H1 (cell line): ENCODE measurements around the gene ACTR5. TPM values are rescaled to one million over a fixed set of nuclear protein-coding genes. Genes with fewer than 3 reads are reported as not detected.

ENCODE experiments used
- CTCF ChIA-PET: fragments of 300-600 bp; sonication (Branson Sonifier 250); formaldehyde crosslinking; loops from one replicate; lab custom pipeline; 2021; ENCODE audit not compliant: partially characterized antibody; lab: Charles Lee
- POLR2A ChIA-PET: fragments of 300-600 bp; sonication (Branson Sonifier 250); formaldehyde crosslinking; loops from one replicate; lab custom pipeline; 2021; ENCODE audit warnings: inconsistent platforms; ENCODE audit not compliant: partially characterized antibody; lab: Charles Lee
- DNase-seq, 2 experiments: peaks; one replicate each; pipeline versions ENCODE4 v3.0.0 to v3.0.0-alpha.2; 2010 to 2022; ENCODE audit warnings: low spot score in 2 of 2, low read depth in 1 of 2, mixed read lengths in 1 of 2
- FAIRE-seq: peaks from 2 replicates; lab custom pipeline; 2011; peaks lifted over from hg19 to GRCh38; lab: Jason Lieb, UNC
- H2AFZ ChIP-seq: 2 replicates; pipeline ENCODE4 v1.8.1; 2012; ENCODE audit warnings: low read length, inconsistent platforms
- H2AK5ac ChIP-seq: 2 replicates; pipeline ENCODE4 v1.6.1; 2013; ENCODE audit warnings: low read depth, low read length
- H2BK120ac ChIP-seq: replicated peaks from 2 replicates; pipeline ENCODE3; 2013; ENCODE audit warnings: low read depth, low read length, inconsistent platforms
- H2BK12ac ChIP-seq: 2 replicates; pipeline ENCODE4 v1.6.1; 2013; ENCODE audit warnings: low read depth, low read length
- H2BK15ac ChIP-seq: 2 replicates; pipeline ENCODE4 v1.6.1; 2013; ENCODE audit warnings: low read length
- H2BK20ac ChIP-seq: 2 replicates; pipeline ENCODE4 v1.6.1; 2013; ENCODE audit warnings: low read length
- H2BK5ac ChIP-seq: 2 replicates; pipeline ENCODE4 v1.6.1; 2013; ENCODE audit warnings: low read depth, low read length
- H3K14ac ChIP-seq: 2 replicates; pipeline ENCODE4 v1.6.1; 2013; ENCODE audit warnings: inconsistent platforms; ENCODE audit not compliant: insufficient read length
- H3K18ac ChIP-seq: 2 replicates; pipeline ENCODE4 v1.6.1; 2013; ENCODE audit warnings: low read length; ENCODE audit errors: extremely low read depth
- H3K23ac ChIP-seq: 2 replicates; pipeline ENCODE4 v1.6.1; 2013; ENCODE audit warnings: inconsistent platforms; ENCODE audit not compliant: insufficient read length
- H3K23me2 ChIP-seq: 2 replicates; pipeline ENCODE4 v1.6.1; 2013; ENCODE audit warnings: low read depth, low read length
- H3K27ac ChIP-seq: 2 replicates; pipeline ENCODE4 v1.6.1; 2011; ENCODE audit warnings: low read depth, low read length, inconsistent platforms
- H3K27me3 ChIP-seq, 4 experiments: replicated peaks in 1 of 4; 1 replicate in 1 of 4; 2 replicates in 3 of 4; pipeline versions ENCODE4 v1.6.1 to v1.8.1; 2011 to 2013; ENCODE audit warnings: low read length in 3 of 4, mild to moderate bottlenecking in 3 of 4, inconsistent platforms in 2 of 4, mixed read lengths in 2 of 4, moderate library complexity in 1 of 4; ENCODE audit not compliant: control insufficient read depth in 3 of 4, insufficient read depth in 3 of 4; ENCODE audit errors: extremely low read depth in 1 of 4
- H3K36me3 ChIP-seq, 4 experiments: 2 replicates each; pipeline versions ENCODE4 v1.6.1 to v1.8.1; 2011 to 2013; ENCODE audit warnings: mild to moderate bottlenecking in 4 of 4, low read length in 3 of 4, moderate library complexity in 2 of 4, control low read depth in 1 of 4, inconsistent platforms in 1 of 4; ENCODE audit not compliant: insufficient read depth in 4 of 4, control insufficient read depth in 2 of 4
- H3K4ac ChIP-seq: replicated peaks from 2 replicates; pipeline ENCODE3; 2013; ENCODE audit warnings: low read length, low read depth, mixed read lengths, inconsistent platforms; ENCODE audit not compliant: insufficient read length
- H3K4me1 ChIP-seq, 4 experiments: replicated peaks in 1 of 4; 1 replicate in 1 of 4; 2 replicates in 3 of 4; pipeline versions ENCODE4 v1.6.1 to v1.8.1; 2011 to 2013; ENCODE audit warnings: low read length in 3 of 4, inconsistent platforms in 2 of 4, mixed read lengths in 1 of 4; ENCODE audit not compliant: insufficient read depth in 4 of 4, control insufficient read depth in 3 of 4
- H3K4me2 ChIP-seq, 2 experiments: 2 replicates each; pipeline versions ENCODE4 v1.6.1 to v1.8.1; 2011 to 2013; ENCODE audit warnings: low read depth in 2 of 2, low read length in 2 of 2, control low read depth in 1 of 2, inconsistent platforms in 1 of 2, mild to moderate bottlenecking in 1 of 2; ENCODE audit not compliant: insufficient read depth in 1 of 2
- H3K4me3 ChIP-seq, 4 experiments: fragments of 200-600, 300-600 bp in 1 of 4; sonication (generic), shearing (Covaris generic), sonication (Bioruptor Twin) in 1 of 4; 2 replicates each; pipeline versions ENCODE4 v1.5.1 to v1.8.1; 2011 to 2016; ENCODE audit warnings: low read length in 4 of 4, low read depth in 3 of 4, control low read depth in 2 of 4, inconsistent platforms in 2 of 4, mild to moderate bottlenecking in 2 of 4, mixed read lengths in 1 of 4, moderate library complexity in 1 of 4; ENCODE audit not compliant: insufficient read depth in 2 of 4; ENCODE audit errors: extremely low read depth in 1 of 4
- H3K56ac ChIP-seq: replicated peaks from 2 replicates; pipeline ENCODE3; 2013; ENCODE audit warnings: low read depth, mild to moderate bottlenecking, mixed read lengths, low read length, inconsistent platforms; ENCODE audit not compliant: insufficient read length
- H3K79me1 ChIP-seq: 2 replicates; pipeline ENCODE4 v1.6.1; 2013; ENCODE audit warnings: low read depth, low read length, control low read depth
- H3K79me2 ChIP-seq, 2 experiments: 2 replicates each; pipeline versions ENCODE4 v1.6.1 to v1.8.1; 2012 to 2013; ENCODE audit warnings: low read length in 2 of 2, mild to moderate bottlenecking in 2 of 2, inconsistent platforms in 1 of 2; ENCODE audit not compliant: insufficient read depth in 2 of 2, control insufficient read depth in 1 of 2
- H3K9ac ChIP-seq, 4 experiments: replicated peaks in 1 of 4; 1 replicate in 1 of 4; 2 replicates in 3 of 4; pipeline versions ENCODE4 v1.6.1 to v1.8.1; 2011 to 2013; ENCODE audit warnings: low read depth in 3 of 4, low read length in 3 of 4, control low read depth in 2 of 4, mild to moderate bottlenecking in 2 of 4, moderate library complexity in 2 of 4, inconsistent platforms in 1 of 4; ENCODE audit errors: extremely low read depth in 1 of 4
- H3K9me3 ChIP-seq, 2 experiments: 2 replicates each; pipeline versions ENCODE4 v1.6.1 to v1.8.1; 2012 to 2013; ENCODE audit warnings: mild to moderate bottlenecking in 2 of 2, moderate library complexity in 2 of 2, control low read depth in 1 of 2, inconsistent platforms in 1 of 2, low read depth in 1 of 2, low read length in 1 of 2, mixed read lengths in 1 of 2; ENCODE audit not compliant: insufficient read depth in 2 of 2
- H4K20me1 ChIP-seq, 2 experiments: replicated peaks in 1 of 2; 2 replicates each; pipeline versions ENCODE3 to v1.8.1; 2011 to 2013; ENCODE audit warnings: inconsistent platforms in 2 of 2, low read length in 2 of 2, mild to moderate bottlenecking in 1 of 2; ENCODE audit not compliant: insufficient read depth in 2 of 2, control insufficient read depth in 1 of 2
- H4K5ac ChIP-seq: 2 replicates; pipeline ENCODE4 v1.6.1; 2013; ENCODE audit warnings: low read length, low read depth, mixed read lengths, inconsistent platforms; ENCODE audit not compliant: insufficient read length
- H4K8ac ChIP-seq: 2 replicates; pipeline ENCODE4 v1.8.0; 2013; ENCODE audit warnings: mild to moderate bottlenecking, moderate library complexity, low read length, inconsistent platforms; ENCODE audit not compliant: insufficient read depth; ENCODE audit errors: extremely low read depth
- H4K91ac ChIP-seq: replicated peaks from 2 replicates; pipeline ENCODE3; 2013; ENCODE audit warnings: low read length, mixed read lengths, inconsistent platforms; ENCODE audit not compliant: insufficient read length
- ASH2L ChIP-seq: fragments of 200-600, 300-600 bp; sonication (generic); IDR thresholded peaks from one replicate; pipeline ENCODE4 v1.7.1; 2017; ENCODE audit warnings: low read length
- ATF2 ChIP-seq: IDR thresholded peaks from 2 replicates; pipeline ENCODE4 v1.6.1; 2012; ENCODE audit warnings: low read length, inconsistent platforms
- BACH1 ChIP-seq: IDR thresholded peaks from 2 replicates; pipeline ENCODE4 v1.6.1; 2012; ENCODE audit warnings: low read length, improper control_type of control experiment
- CREB1 ChIP-seq: IDR thresholded peaks from 2 replicates; pipeline ENCODE4 v1.6.1; 2012; ENCODE audit warnings: inconsistent platforms
- GABPA ChIP-seq: IDR thresholded peaks from 2 replicates; pipeline ENCODE4 v1.6.1; 2011; ENCODE audit warnings: mild to moderate bottlenecking, low read length, moderate library complexity, borderline replicate concordance; ENCODE audit not compliant: insufficient read depth
- RXRA ChIP-seq: IDR thresholded peaks from 2 replicates; pipeline ENCODE4 v1.6.1; 2011; ENCODE audit warnings: low read depth, mild to moderate bottlenecking, low read length, moderate library complexity; ENCODE audit not compliant: insufficient read depth
- SIRT6 ChIP-seq: IDR thresholded peaks from one replicate; pipeline ENCODE4 v1.7.1; 2012; ENCODE audit warnings: low read length, inconsistent platforms
- SP1 ChIP-seq: IDR thresholded peaks from 2 replicates; pipeline ENCODE4 v1.6.1; 2011; ENCODE audit warnings: low read depth, low read length
- TCF12 ChIP-seq: IDR thresholded peaks from 2 replicates; pipeline ENCODE4 v1.6.1; 2011; ENCODE audit warnings: low read depth, mild to moderate bottlenecking, low read length
- USF2 ChIP-seq: IDR thresholded peaks from 2 replicates; pipeline ENCODE4 v1.6.1; 2011; ENCODE audit warnings: low read length, improper control_type of control experiment
- YY1 ChIP-seq: IDR thresholded peaks from 2 replicates; pipeline ENCODE4 v1.6.1; 2011; ENCODE audit warnings: low read depth, mild to moderate bottlenecking, low read length
- WGBS, 2 experiments: shearing (Covaris generic) in 1 of 2; methylation state at CpG; one replicate each; pipeline versions ENCODE4 v1.1.6 to v1.1.7; 2013 to 2015; ENCODE audit warnings: low lambda C conversion rate in 2 of 2, mixed read lengths in 2 of 2, inconsistent platforms in 1 of 2, low coverage in 1 of 2, missing lambda C conversion rate in 1 of 2; ENCODE audit not compliant: insufficient replicate concordance in 2 of 2, insufficient coverage in 1 of 2, insufficient read length in 1 of 2; ENCODE audit errors: extremely low coverage in 1 of 2, missing lambda C conversion rate in 1 of 2; 5-methylcytosine and 5-hydroxymethylcytosine counted together
- polyA plus RNA-seq, 7 experiments: library from polyadenylated mRNA; depleted of rRNA in 3 of 7; stranded (reverse) in 5 of 7; unstranded in 2 of 7; fragments of >200 nt in 5 of 7; fragments of 200-250 nt in 2 of 7; gene quantifications; 1 replicate in 5 of 7; 2 replicates in 1 of 7; 4 replicates in 1 of 7; pipeline versions ENCODE4 v1.2.1 to v1.2.3, GENCODE V29; 2011 to 2013; ENCODE audit warnings: missing spikeins in 2 of 7, mixed read lengths in 2 of 7
- total RNA-seq: library from RNA; stranded (reverse); fragmentation: NEBNext Ultra II Directional; extraction: Animal tissue kit (Norgen Biotek cat#: 25700); gene quantifications from 2 replicates; pipeline ENCODE4 v1.2.1, GENCODE V29; 2021

ACTR5 gene
- total and polyA plus RNA-seq, 2 of the 8 experiments (the other 6 are each of a cell fraction or from before 2014, with no cell fraction given), result 10.4 to 14.4 TPM

- Histone ChIP-seq H3K36me3 (peaks cover 9 to 59% (median 26%) of the 10 kb centered on the region in 4 experiments; a peak in 6 of 8 replicates), H4K8ac (no peak overlapping the region), H2AK5ac (no peak overlapping the region), H3K23ac (no peak overlapping the region), H3K79me2 (no peaks in the 10 kb centered on the region), H3K9ac (no peak overlapping the region), H2BK12ac (no peak overlapping the region), H3K79me1 (no peaks in the 10 kb centered on the region; the same call in 1 of the 2 replicates), H3K18ac (no peak overlapping the region), H2BK15ac (no peak overlapping the region), H3K4me2 (no peak overlapping the region), H3K27ac (no peak overlapping the region), H2BK5ac (no peak overlapping the region), H3K4me1 (0 out of 7 replicates have a peak, but pooled peaks cover 0 to 2% (median 0%) of the 10 kb centered on the region in 4 experiments), H3K14ac (no peak overlapping the region), H2BK20ac (0 out of 2 replicates have a peak overlapping the region, but pooled peaks have one; percentile 0), H3K27me3 (no peaks in the 10 kb centered on the region), H3K4me3 (no peak overlapping the region), H2AFZ (no peak overlapping the region), H4K20me1 (no peaks in the 10 kb centered on the region), H2BK120ac (no peak overlapping the region), H3K9me3 (peaks cover 0 to 3% of the 10 kb centered on the region in 2 experiments; a peak in 1 of 4 replicates), H3K23me2 (no peaks in the 10 kb centered on the region), H3K56ac (no peak overlapping the region), H3K4ac (no peak overlapping the region), H4K91ac (no peak overlapping the region), H4K5ac (no peak overlapping the region)
- 74% methylated on average over 3 of the region's 3 CpGs; no CpG with 5 or more reads in 1 of the 2 experiments for WGBS, 2 experiments
- FAIRE-seq (no peak), DNase-seq (no peak)
- ChIA-PET CTCF (interaction anchor here (0.7 to 1.6 kb wide), 5 partner anchors 13 to 122 kb away, joined by 3 to 5 read pairs (median 3); partner anchors contain the start of gene ACTR5), POLR2A (interaction anchor here (1.0 to 1.8 kb wide), 2 partner anchors 9 to 13 kb away, joined by 3 to 8 read pairs; no protein-coding TSS in a partner anchor)
- TF ChIP-seq GABPA, result no peak
- no peak for TF ChIP-seq CREB1
- no peak for TF ChIP-seq ATF2
- no peak for TF ChIP-seq ASH2L
- TF ChIP-seq BACH1, result no peak
- TF ChIP-seq TCF12, result no peak
- TF ChIP-seq RXRA, result no peak
- TF ChIP-seq YY1, result no peak
- TF ChIP-seq SP1, result no peak
- TF ChIP-seq SIRT6, result no peak
- TF ChIP-seq USF2, result no peak
These were observed 22.3 kb downstream of the ACTR5 start for GRCh38 chr20:38770546-38770945.
